NCI-H69 (cell line): ENCODE measurements around the gene EXOSC7.

ENCODE experiments used
- DNase-seq: peaks from one replicate; lab custom pipeline; 2025; lab: John Stamatoyannopoulos, UW

The EXOSC7 gene

GRCh38 chr3:45055411-45056143, 79.5 kb downstream of the EXOSC7 start:
- peak; percentile 27 for DNase-seq

- peak; percentile 76 for DNase-seq
Measured at GRCh38 chr3:45056608-45057301, 80.7 kb downstream of the EXOSC7 start.

GRCh38 chr3:45057557-45057956, 81.5 kb downstream of the EXOSC7 start:
- DNase-seq: peak; percentile 44

GRCh38 chr3:45059132-45059531, 83.1 kb downstream of the EXOSC7 start:
- DNase-seq: no peak

DNA sequence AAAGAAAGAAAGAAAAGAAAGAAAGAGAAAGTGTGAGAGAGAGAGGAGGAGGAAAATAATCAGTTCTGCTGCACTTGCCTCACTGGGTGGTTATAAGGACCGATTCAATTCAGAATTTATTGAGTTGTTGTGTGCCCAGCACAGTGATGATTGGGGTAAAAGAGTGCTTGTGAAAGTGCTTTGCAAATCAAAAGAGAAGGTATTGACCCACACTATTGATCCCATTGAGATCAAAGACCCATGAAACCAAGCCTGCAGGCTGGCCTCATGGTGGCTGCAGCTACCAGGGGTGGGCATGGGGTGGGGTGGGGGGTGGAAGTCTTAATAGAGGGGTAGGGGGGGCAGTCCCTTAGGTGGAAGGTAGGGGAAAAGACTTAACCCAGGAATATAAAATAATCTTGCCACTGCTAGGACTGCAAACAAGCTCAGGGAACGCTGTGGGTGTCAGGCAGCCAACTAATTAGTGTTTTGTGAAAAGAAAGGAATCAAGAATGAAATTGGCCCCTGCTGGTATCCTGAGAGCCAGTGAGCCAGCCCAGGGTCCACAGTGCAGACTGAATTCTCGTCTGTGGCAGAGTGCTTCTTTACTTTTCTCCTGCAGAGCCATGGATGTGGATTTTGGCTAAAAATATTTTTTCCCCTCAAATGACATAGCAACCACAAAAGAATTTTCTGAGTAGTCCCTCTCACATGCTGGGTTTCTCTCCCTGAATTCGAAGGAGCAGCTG, 84.3 kb downstream of the EXOSC7 start:
- peak; percentile 71 for DNase-seq
